PC-9 (cell line): ENCODE results near the gene EHMT1. TPM values are rescaled to one million over a fixed set of nuclear protein-coding genes. Genes with fewer than 3 reads are reported as not detected.

Source experiments
- BruUV-seq: library from RNA; stranded (reverse); fragments of 400-500 nt; replicated peaks from 2 replicates; lab custom pipeline; 2021; lab: Mats Ljungman, UMichigan
- CTCF ChIA-PET: fragments of 300-600 bp; sonication (Branson Sonifier 250); formaldehyde crosslinking; loops from one replicate; lab custom pipeline; 2022; ENCODE audit warnings: antibody characterized with exemption; lab: Charles Lee
- POLR2A ChIA-PET: fragments of 300-600 bp; sonication (Branson Sonifier 250); formaldehyde crosslinking; loops from one replicate; lab custom pipeline; 2022; ENCODE audit warnings: antibody characterized with exemption; ENCODE audit not compliant: unreplicated experiment; lab: Charles Lee
- DNase-seq, 2 experiments: peaks; one replicate each; pipeline versions ENCODE4 v3.0.0 to v3.0.0-alpha.2; 2015 to 2022; ENCODE audit warnings: mixed read lengths in 1 of 2
- H2AFZ ChIP-seq: fragments of 200-600 bp; sonication (generic); 2 replicates; pipeline ENCODE4 v1.8.1; 2017; ENCODE audit warnings: antibody characterized with exemption
- H3F3A ChIP-seq: fragments of 200-600 bp; sonication (generic); 2 replicates; pipeline ENCODE4 v1.8.1; 2017; ENCODE audit warnings: antibody characterized with exemption, mild to moderate bottlenecking, low read depth; ENCODE audit not compliant: insufficient read depth
- H3K27ac ChIP-seq: fragments of 200-600 bp; sonication (generic); 2 replicates; pipeline ENCODE4 v1.6.1; 2016; ENCODE audit warnings: mixed run types
- H3K27me3 ChIP-seq: fragments of 200-600 bp; sonication (generic); 2 replicates; pipeline ENCODE4 v1.6.1; 2016; ENCODE audit warnings: low read depth, mixed run types; ENCODE audit not compliant: insufficient read depth
- H3K36me3 ChIP-seq: fragments of 200-600 bp; sonication (generic); 2 replicates; pipeline ENCODE4 v1.6.1; 2016; ENCODE audit warnings: low read depth, mixed run types
- H3K4me1 ChIP-seq: fragments of 200-600 bp; sonication (generic); replicated peaks from 2 replicates; pipeline ENCODE4 v1.6.1; 2016; ENCODE audit warnings: mixed run types; ENCODE audit not compliant: insufficient read depth
- H3K4me2 ChIP-seq: fragments of 200-600 bp; sonication (generic); 2 replicates; pipeline ENCODE4 v1.6.1; 2017; ENCODE audit warnings: mixed run types
- H3K4me3 ChIP-seq: fragments of 200-600 bp; sonication (generic); 2 replicates; pipeline ENCODE4 v1.6.1; 2016; ENCODE audit warnings: mixed run types
- H3K79me2 ChIP-seq: fragments of 200-600 bp; sonication (generic); 2 replicates; pipeline ENCODE4 v1.6.1; 2017; ENCODE audit warnings: low read depth, mixed run types
- H3K9me2 ChIP-seq: fragments of 200-600 bp; sonication (generic); 2 replicates; pipeline ENCODE4 v1.8.1; 2017; ENCODE audit warnings: mild to moderate bottlenecking; ENCODE audit not compliant: insufficient read depth
- H3K9me3 ChIP-seq: fragments of 200-600 bp; sonication (generic); 2 replicates; pipeline ENCODE4 v1.8.1; 2016; ENCODE audit warnings: low read depth; ENCODE audit not compliant: insufficient read depth
- H4K20me1 ChIP-seq: fragments of 200-600 bp; sonication (generic); 2 replicates; pipeline ENCODE4 v1.8.1; 2017; ENCODE audit not compliant: insufficient read depth
- EZH2 ChIP-seq: fragments of 200-600 bp; sonication (generic); IDR thresholded peaks from 2 replicates; pipeline ENCODE4 v1.8.0; 2017; ENCODE audit warnings: antibody characterized with exemption, low read depth
- intact Hi-C: fragments of 100-400 bp; cut with micrococcal nuclease; formaldehyde crosslinking; loops from one replicate; pipeline ENCODE4 v1.10.0; 2022; ENCODE audit not compliant: unreplicated experiment
- total RNA-seq: library from RNA; stranded (reverse); gene quantifications from 2 replicates; pipeline ENCODE4 v1.2.3, GENCODE V29; 2021
- TF ChIP-seq, protein P1 (sequence below): fragments of 200-600 bp; sonication (generic); conservative IDR thresholded peaks from 2 replicates; pipeline ENCODE4 v1.6.1; 2017; ENCODE audit warnings: mixed run types, antibody characterized with exemption, mild to moderate bottlenecking, moderate library complexity

The EHMT1 gene
- total RNA-seq, 1 experiment from 2014 or later, result 116 TPM

DNA sequence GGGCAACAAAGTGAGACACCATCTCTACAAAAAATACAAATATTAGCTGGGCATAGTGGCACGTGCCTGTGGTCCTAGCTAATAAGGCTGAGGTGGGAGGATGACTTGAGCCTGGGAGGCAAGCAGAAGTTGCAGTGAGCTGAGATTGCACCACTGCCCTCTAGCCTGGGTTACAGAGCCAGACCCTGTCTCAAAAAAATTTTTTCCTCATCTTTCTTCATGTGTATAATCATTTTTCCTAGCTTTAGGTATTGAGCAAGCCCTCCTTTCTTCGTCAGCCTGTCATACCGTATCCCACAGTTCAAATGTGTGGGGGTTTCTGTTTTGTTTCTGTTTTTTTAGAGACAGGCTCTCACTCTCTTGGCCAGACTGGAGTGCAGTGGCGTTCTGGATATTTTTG, 41.3 kb downstream of the EHMT1 start:
- Histone ChIP-seq H3F3A (peaks cover 5% of the 10 kb centered on the region; the same call in 1 of the 2 replicates), H2AFZ (no peak overlapping the region), H3K79me2 (peaks cover 60% of the 10 kb centered on the region), H3K4me2 (no peak overlapping the region), H3K27me3 (no peaks in the 10 kb centered on the region), H3K9me3 (no peaks in the 10 kb centered on the region), H3K4me3 (no peak overlapping the region), H4K20me1 (peaks cover 22% of the 10 kb centered on the region), H3K4me1 (no peaks in the 10 kb centered on the region), H3K9me2 (no peaks in the 10 kb centered on the region), H3K27ac (no peak overlapping the region), H3K36me3 (no peaks in the 10 kb centered on the region)
- BruUV-seq, result no TSS peak
- intact Hi-C loops, result no loop called here
- no peak for DNase-seq
- TF ChIP-seq, protein P1, sequence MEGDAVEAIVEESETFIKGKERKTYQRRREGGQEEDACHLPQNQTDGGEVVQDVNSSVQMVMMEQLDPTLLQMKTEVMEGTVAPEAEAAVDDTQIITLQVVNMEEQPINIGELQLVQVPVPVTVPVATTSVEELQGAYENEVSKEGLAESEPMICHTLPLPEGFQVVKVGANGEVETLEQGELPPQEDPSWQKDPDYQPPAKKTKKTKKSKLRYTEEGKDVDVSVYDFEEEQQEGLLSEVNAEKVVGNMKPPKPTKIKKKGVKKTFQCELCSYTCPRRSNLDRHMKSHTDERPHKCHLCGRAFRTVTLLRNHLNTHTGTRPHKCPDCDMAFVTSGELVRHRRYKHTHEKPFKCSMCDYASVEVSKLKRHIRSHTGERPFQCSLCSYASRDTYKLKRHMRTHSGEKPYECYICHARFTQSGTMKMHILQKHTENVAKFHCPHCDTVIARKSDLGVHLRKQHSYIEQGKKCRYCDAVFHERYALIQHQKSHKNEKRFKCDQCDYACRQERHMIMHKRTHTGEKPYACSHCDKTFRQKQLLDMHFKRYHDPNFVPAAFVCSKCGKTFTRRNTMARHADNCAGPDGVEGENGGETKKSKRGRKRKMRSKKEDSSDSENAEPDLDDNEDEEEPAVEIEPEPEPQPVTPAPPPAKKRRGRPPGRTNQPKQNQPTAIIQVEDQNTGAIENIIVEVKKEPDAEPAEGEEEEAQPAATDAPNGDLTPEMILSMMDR, result no peak
- no peak for TF ChIP-seq EZH2
- POLR2A ChIA-PET, result no interaction called here
- CTCF ChIA-PET, result interaction anchor here (1.0 kb wide), 1 partner anchor 32 kb away, joined by 3 read pairs; no protein-coding TSS in a partner anchor

DNA sequence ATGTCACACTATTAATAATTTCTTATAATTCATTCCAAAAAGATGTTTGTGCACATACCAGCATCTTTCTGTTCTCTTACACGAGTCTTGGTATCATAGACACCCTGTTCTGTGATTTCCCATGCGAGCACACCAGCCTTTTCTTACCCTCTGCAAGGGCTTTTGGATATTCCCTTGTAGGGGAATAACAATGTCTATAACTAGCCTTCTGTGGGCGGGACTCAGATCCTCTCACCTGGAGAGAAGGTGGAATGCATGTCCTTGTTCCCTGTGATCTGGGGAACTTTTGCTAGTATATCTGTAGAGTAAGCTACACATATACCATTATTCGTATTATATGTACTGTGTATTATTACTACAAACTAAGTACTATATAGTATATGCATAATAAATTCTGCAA, 44.8 kb downstream of the EHMT1 start:
- no TSS peak for BruUV-seq
- Histone ChIP-seq H3K27me3 (no peaks in the 10 kb centered on the region), H3K4me2 (no peak overlapping the region), H3K27ac (no peak overlapping the region), H3F3A (peaks cover 13% of the 10 kb centered on the region; the same call in 1 of the 2 replicates), H3K79me2 (peaks cover 51% of the 10 kb centered on the region), H2AFZ (no peak overlapping the region), H3K36me3 (no peaks in the 10 kb centered on the region), H3K9me3 (no peaks in the 10 kb centered on the region), H3K4me3 (no peak overlapping the region), H4K20me1 (peaks cover 31% of the 10 kb centered on the region), H3K9me2 (no peaks in the 10 kb centered on the region), H3K4me1 (no peaks in the 10 kb centered on the region)
- CTCF ChIA-PET, result no interaction called here
- TF ChIP-seq EZH2, result no peak
- TF ChIP-seq, protein P1, result no peak
- DNase-seq, result no peak
- POLR2A ChIA-PET, result no interaction called here
- intact Hi-C loops, result no loop called here

DNA sequence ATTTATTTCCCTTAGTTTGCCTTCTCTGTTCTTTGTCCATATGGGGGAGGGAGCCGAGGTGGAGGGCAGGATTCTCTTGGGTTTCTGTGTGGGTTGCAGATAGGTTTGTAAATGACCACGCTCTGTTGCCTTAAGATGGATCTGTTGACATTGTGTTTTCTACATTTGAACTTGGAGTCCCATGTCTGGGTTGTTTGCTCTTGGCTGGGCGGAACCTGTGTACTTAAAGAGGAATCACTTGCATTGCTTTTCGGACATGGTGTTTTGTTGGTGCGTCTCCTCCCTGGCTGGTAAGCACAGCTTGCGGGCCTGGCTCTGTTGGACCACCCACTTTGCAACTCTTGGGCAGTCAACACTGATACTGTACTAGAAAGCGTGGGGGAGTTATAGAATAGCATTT, 45.9 kb downstream of the EHMT1 start:
- Histone ChIP-seq H3K9me3 (no peaks in the 10 kb centered on the region), H3K9me2 (no peaks in the 10 kb centered on the region), H3K36me3 (no peaks in the 10 kb centered on the region), H3K4me3 (no peak overlapping the region), H3K4me1 (no peaks in the 10 kb centered on the region), H3K79me2 (peaks cover 50% of the 10 kb centered on the region), H2AFZ (no peak overlapping the region), H3K27me3 (no peaks in the 10 kb centered on the region), H3F3A (peaks cover 13% of the 10 kb centered on the region; the same call in 1 of the 2 replicates), H3K4me2 (no peak overlapping the region), H3K27ac (no peak overlapping the region), H4K20me1 (peaks cover 33% of the 10 kb centered on the region)
- TF ChIP-seq EZH2, result no peak
- TF ChIP-seq, protein P1, result no peak
- intact Hi-C loops, result no loop called here
- DNase-seq, result no peak
- POLR2A ChIA-PET, result no interaction called here
- no TSS peak for BruUV-seq
- CTCF ChIA-PET, result interaction anchor here (0.6 kb wide), 1 partner anchor 370 kb away, joined by 3 read pairs; no protein-coding TSS in a partner anchor
